ENCODE measurements around the gene ENPP3.

Gene ENPP3

DNA sequence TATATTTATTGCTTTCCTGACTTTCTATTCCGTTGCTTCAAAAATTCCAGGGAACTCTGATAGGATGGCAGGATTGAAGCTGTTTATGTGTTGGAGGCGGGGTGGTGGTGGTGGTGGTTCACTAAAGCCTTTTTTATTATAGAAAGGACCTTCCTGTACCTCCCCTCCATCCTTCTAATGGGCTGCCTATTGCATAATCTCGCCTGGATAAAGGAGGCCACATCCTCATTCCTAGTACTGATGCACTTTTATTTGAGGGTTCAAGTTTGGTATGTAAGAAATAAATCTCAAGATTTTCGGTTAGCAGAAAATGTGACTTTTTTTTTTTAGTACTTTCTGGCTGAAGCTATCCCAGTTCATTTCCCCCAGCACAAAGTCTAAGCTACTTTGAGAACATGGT is 92.4 kb downstream of the ENPP3 start:
- Histone ChIP-seq H3K9ac (ENCODE audit: low read length) (no peak overlapping the region), H3F3A (ENCODE audit: insufficient read depth) (no peaks in the 10 kb centered on the region; the same call in 1 of the 2 replicates), H3K27ac (ENCODE audit: low read depth, low read length) (no peak overlapping the region), H4K20me1 (ENCODE audit: low read depth, low read length) (no peaks in the 10 kb centered on the region), H3K9me2 (replicated peaks; ENCODE audit: insufficient read depth, low read length) (no peaks in the 10 kb centered on the region), H2AFZ (ENCODE audit: low read depth, low read length, severe bottlenecking) (no peak overlapping the region), H3K4me2 (ENCODE audit: low read depth, low read length, poor library complexity, severe bottlenecking) (no peak overlapping the region), H3K9me3 (ENCODE audit: insufficient read depth, low read length) (no peaks in the 10 kb centered on the region), H3K36me3 (ENCODE audit: low read length) (peaks cover 21% of the 10 kb centered on the region), H3K27me3 (ENCODE audit: low read length) (no peaks in the 10 kb centered on the region), H3K79me2 (ENCODE audit: insufficient read depth, low read length) (no peaks in the 10 kb centered on the region), H3K4me3 (ENCODE audit: insufficient read depth, low read length, poor library complexity, severe bottlenecking) (no peak overlapping the region)
- TF ChIP-seq EZH2phosphoT487 (conservative IDR thresholded peaks at IDR 0.05; ENCODE audit: low read length) = no peak
- TF ChIP-seq CTCF (IDR thresholded peaks at IDR 0.05; ENCODE audit: insufficient read depth, low read length, poor library complexity, severe bottlenecking) = no peak

DNA sequence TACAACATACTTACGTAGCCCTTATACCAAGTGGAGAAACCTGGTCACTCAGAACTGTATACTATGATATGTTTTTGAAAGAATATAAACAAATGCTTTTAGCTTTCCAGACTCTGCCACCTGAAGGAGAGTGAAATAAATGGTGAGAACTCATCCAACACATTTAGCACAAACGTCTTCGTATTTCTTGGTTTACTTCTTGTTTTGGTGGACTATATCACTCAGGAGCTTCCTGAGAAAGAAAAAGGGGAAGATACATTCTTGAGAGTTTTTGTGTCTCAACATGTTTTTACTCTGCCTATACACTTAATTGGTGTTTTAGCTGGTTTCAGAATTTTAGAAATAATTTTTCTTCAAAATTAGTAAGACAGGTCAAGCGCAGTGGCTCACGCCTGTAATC is 93.2 kb downstream of the ENPP3 start:
- Histone ChIP-seq H3K27me3 (ENCODE audit: low read length) (no peaks in the 10 kb centered on the region), H3K36me3 (ENCODE audit: low read length) (peaks cover 19% of the 10 kb centered on the region), H3K9ac (ENCODE audit: low read length) (no peak overlapping the region), H4K20me1 (ENCODE audit: low read depth, low read length) (no peaks in the 10 kb centered on the region), H3K9me3 (ENCODE audit: insufficient read depth, low read length) (no peaks in the 10 kb centered on the region), H3K9me2 (replicated peaks; ENCODE audit: insufficient read depth, low read length) (no peaks in the 10 kb centered on the region), H2AFZ (ENCODE audit: low read depth, low read length, severe bottlenecking) (no peak overlapping the region), H3K4me3 (ENCODE audit: insufficient read depth, low read length, poor library complexity, severe bottlenecking) (no peak overlapping the region), H3F3A (ENCODE audit: insufficient read depth) (no peaks in the 10 kb centered on the region; the same call in 1 of the 2 replicates), H3K27ac (ENCODE audit: low read depth, low read length) (no peak overlapping the region), H3K79me2 (ENCODE audit: insufficient read depth, low read length) (no peaks in the 10 kb centered on the region), H3K4me2 (ENCODE audit: low read depth, low read length, poor library complexity, severe bottlenecking) (no peak overlapping the region)
- TF ChIP-seq EZH2phosphoT487 (conservative IDR thresholded peaks at IDR 0.05; ENCODE audit: low read length) = no peak
- TF ChIP-seq CTCF (IDR thresholded peaks at IDR 0.05; ENCODE audit: insufficient read depth, low read length, poor library complexity, severe bottlenecking) = no peak

- no peaks in the 10 kb centered on the region for H4K20me1 ChIP-seq (ENCODE audit: low read depth, low read length)
- no peak overlapping the region for H3K4me3 ChIP-seq (ENCODE audit: insufficient read depth, low read length, poor library complexity, severe bottlenecking)
- peaks cover 15% of the 10 kb centered on the region for H3K36me3 ChIP-seq (ENCODE audit: low read length)
- H3F3A ChIP-seq (ENCODE audit: insufficient read depth) = no peaks in the 10 kb centered on the region; the same call in 1 of the 2 replicates
- H3K4me2 ChIP-seq (ENCODE audit: low read depth, low read length, poor library complexity, severe bottlenecking) = no peak overlapping the region
- H3K27me3 ChIP-seq (ENCODE audit: low read length) = no peaks in the 10 kb centered on the region
- H3K9me2 ChIP-seq (replicated peaks; ENCODE audit: insufficient read depth, low read length) = no peaks in the 10 kb centered on the region
- no peaks in the 10 kb centered on the region for H3K9me3 ChIP-seq (ENCODE audit: insufficient read depth, low read length)
- H2AFZ ChIP-seq (ENCODE audit: low read depth, low read length, severe bottlenecking) = no peak overlapping the region
- TF ChIP-seq EZH2phosphoT487 (conservative IDR thresholded peaks at IDR 0.05; ENCODE audit: low read length) (no peak), CTCF (IDR thresholded peaks at IDR 0.05; ENCODE audit: insufficient read depth, low read length, poor library complexity, severe bottlenecking) (no peak)
- no peaks in the 10 kb centered on the region for H3K79me2 ChIP-seq (ENCODE audit: insufficient read depth, low read length)
- no peak overlapping the region for H3K9ac ChIP-seq (ENCODE audit: low read length)
- no peak overlapping the region for H3K27ac ChIP-seq (ENCODE audit: low read depth, low read length)
Observed at GRCh38 chr6:131731224-131731623, 94.1 kb downstream of the ENPP3 start.
